Raji (cell line): ENCODE data around the gene COMP.
A peak's percentile ranks its signal among the peaks of the same experiment; 100 is the strongest.

Source experiments
- POLR2A ChIP-seq: IDR thresholded peaks from 2 replicates; pipeline ENCODE4 v1.6.1; 2011; ENCODE audit warnings: low read depth, low read length, control low read depth; ENCODE audit not compliant: insufficient read depth

COMP gene

DNA sequence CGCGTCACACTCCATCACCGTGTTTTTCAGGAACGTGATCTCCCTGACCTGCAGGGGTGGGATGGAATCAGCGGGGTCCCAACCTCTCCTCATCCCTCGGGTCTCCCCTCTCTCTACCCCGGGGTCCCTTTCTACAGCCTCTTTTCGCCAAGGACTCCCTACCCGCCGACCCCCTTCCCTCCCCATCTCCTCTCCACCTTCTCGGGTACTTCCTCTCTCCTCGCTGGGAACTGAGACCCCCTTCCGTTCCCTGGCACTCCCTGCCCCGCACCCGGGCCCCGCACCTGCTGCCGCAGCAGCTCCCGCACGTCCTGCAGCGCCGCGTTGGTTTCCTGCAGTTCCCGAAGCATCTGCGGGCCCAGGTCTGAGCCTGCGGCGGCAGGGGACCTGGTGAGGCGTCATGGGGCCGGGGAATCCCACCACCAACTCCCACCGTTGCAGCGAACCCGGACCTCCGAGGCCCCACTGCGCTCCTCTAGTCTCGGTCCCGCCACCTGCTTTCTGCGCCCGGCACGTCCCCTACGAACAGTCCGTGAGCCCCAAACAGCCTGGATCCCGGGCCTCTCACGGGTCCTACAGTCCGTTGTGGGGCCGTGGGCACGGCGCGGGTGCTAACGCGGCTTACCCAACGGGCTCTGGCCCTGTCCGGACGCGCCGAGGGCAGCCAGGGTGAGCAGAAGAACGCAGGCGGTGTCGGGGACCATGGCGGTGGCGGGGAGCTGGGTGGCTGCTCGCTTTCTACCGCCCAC lies at the start of gene COMP:
TSS of gene COMP (minus strand) at position 740 of the 749 bp plus-strand sequence. CDS start at position 704, 36 bp downstream.
- no peak for TF ChIP-seq POLR2A

DNA sequence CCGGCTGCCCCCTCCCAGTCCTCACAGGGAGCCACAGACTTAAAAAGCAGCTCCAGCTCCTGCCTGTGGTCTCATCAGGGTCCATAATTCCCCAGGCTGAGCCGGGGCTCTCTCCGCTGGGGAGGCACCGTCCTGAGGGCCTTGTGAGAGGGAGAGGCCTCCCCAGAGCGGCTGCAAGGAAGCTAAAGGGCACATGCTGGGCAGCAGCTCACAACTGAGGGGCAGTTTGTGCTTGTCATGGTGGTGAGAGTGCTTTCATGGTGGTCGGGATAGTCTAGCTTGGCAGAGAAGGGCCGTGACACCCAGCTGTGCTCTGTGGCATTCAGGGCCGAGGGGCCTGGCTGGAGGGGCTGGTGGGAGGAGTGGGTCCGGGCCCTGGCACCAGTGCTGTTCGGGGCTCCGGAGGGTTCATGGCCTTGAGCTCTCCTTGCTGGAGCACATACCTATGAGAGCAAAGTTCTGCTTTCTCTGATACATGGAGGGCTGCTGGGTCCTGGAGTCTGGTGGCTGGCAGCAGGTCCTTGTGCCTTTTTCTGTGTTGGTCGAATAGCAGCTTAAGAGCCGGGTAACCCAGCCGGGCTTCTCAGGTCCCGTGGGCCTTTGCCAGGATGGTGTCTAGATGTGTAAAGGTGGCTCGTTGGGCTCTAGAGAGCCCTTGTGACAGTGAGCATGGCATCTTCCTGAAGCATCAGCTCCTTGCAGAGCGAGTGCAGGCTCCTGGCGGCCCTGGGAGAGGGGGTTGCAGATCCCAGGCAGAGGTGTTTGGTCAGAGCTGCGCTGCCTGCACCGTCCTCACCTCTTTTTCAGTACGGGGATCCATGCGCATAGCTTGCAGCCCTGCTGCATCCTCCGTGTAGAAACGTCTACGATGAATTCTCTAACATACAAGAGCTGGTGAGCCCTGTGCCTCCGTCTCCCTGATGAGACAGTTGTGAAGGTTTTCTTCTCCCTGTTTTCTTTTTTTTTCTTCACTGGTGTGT lies 49.5 kb upstream of the COMP start:
- TF ChIP-seq POLR2A: no peak

DNA sequence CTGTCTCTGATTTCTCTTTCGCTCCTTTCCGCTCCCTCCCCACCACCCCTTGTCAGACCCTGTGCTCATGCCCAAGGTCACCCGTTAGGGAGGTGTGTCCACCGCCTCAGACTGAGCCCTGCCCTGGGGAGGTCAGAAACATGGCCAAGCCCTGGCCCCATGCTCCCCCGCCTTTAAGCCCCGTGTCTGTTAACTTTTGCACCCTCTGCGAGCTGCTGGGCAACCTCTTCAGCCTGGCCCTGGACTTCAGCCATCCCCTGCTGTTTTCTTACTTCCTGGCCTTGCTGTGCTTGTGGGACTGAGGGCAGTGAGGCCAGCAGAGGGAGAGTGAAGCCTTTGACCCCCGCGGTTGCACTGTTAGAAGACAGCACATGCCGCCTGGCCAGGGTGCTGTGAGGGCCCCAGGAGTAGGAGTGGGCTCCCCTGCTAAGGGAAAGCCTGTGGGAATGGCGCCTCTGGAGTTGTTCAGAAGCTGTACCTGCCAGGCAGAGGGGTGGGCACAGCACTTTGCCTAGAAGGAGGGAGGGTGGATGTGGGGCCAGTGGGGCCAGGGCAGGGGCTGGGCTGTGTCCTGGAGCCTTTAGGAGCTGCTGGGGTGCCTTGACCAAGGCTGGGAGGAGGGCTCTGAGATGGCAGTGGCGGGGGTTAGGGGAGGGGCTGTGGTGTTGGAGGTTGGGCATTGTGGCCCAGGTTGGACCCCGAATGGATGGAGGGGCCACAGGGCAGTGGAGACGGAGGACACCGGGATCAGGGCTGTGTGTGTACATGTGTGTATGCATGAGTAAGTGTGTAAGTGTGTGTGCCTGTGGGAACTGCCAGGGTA lies 48.6 kb upstream of the COMP start:
- no peak for TF ChIP-seq POLR2A

DNA sequence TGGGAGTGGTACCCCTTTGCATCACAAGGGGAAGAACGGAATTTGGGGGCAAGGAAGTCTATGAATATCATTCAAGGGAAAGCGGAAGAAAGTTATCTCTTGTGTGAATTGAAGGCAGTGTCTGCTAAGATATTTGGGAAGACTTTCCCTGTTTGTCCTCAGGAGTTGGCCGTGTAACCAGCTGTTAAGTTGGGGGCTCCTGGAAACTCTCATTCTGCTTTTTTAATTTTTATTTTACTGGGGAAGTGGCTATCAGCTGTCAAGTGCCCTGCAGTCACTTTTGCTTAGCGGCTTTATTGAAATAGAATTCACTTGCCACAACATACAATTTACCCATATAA lies 43.5 kb upstream of the COMP start:
- TF ChIP-seq POLR2A: no peak

DNA sequence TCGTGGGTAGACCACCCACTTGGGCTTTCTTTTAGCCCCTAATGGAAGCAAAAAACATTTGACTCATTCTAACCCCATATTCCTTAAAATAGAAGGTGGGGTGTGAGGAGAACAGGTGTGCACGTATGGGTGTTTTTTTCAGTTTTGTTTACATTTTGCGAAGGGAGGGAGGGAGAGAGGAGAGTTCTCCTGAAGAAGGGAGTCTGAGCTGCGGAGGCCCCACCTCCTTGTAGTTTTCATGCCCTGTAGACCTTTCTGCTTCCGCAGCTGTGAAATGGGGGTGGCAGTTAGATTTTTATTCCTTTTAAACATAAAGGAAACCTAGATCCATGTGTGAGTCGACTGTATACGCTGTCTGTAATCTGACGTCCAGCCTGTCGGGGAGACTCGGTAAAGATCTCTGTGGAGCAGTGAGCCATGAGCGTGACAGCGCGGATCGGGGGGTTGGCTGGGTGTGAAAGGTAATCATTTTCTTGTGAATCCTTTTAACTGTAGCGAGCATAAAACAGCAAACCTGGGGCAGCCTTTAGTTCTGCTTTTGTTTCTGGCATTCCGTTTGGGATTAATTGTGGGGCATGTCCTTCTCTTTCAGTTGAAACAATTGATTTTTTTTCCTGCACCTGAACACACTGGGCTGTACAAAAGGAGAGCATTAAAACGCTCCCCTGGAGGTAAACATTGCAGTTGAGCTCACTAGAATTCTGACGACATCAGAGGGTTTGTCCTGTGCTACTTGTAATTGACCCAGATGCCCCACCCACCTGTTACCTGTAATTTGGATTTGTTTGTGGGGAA lies 42.9 kb upstream of the COMP start:
- TF ChIP-seq POLR2A: no peak

DNA sequence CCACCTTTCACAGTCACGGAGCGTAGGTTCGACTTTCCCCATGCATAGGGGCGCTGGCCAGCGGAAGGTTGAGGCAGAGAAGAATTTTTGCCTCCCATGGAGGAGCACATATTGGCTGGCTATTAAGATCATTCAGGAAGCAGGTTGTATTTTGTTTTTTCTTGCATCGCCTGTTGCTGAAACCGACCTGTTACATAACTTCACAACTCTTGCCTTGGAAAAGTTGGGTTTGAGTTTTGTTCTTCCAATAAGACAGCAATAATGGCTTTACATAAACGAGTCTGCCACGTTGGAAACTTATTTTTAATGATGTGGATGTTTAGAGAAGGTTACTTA lies 42.0 kb upstream of the COMP start:
- no peak for TF ChIP-seq POLR2A

DNA sequence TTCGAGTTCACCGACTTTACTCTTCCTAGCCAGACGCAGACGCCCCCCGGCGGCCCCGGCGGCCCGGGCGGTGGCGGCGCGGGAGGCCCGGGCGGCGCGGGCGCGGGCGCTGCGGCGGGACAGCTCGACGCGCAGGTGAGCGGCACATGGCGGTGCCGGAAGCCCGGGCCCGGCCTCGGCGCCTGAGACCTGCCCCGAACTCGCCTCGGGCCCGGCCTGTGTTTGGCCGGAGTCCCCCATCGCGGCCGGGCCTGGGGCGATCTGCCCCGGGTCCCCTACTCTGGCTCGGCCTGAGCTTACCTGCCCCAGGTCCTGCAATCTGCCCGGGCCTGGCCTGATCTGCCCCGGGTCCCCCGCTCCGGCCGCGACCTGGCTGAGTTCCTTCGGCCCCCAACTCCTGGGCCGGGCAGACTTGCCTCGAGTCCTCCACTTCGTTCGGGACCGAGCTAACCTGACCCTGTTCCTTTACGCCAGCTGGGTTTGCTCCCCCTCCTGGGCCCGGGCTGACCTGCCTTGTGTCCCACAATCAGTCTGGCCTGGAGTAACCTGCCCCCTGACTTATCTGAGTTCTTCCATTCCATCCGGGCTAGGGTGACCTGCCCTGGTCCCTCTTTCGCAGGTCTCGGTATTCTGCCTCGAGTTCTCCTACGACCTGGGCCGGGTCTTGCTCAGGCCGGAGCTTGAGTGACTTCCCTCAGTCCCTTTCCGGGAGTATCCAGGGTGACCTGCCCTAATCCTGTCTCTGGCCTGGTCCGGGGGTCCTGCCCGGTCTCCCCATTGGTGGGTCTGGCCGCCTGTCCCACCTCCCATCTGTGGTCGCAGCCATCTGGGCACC lies 41.4 kb upstream of the COMP start:
- TF ChIP-seq POLR2A: no peak

DNA sequence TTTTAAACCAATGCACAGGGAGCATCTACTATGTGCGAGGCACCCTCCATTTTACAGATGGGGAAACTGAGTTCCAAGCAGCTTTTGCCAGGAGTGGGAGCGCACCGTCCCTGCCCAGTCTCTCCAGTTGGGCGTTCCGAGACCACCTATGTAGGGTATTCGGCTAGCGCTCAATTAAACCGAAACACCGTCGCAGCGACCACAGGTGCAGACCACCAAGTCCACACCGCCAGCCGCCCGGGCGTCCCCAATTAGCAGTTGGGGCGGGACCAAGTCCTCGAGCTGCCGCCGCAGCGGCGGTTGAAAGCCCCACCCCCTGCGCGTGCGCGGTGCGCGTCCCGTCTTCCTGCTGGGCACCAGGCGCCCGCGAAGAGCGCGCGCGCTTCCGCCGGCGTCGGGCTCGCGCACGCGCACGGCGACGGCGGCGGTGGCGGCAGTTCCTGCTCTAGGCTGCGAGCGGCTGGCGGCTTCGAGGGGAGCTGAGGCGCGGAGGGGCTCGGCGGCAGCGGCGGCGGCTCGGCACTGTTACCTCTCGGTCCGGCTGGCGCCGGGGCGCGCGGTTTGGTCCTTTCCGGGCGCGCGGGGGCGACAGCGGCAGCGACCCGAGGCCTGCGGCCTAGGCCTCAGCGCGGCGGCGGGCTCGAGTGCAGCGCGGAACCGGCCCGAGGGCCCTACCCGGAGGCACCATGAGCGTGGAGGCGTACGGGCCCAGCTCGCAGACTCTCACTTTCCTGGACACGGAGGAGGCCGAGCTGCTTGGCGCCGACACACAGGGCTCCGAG lies 40.6 kb upstream of the COMP start, which contains the start of gene UPF1:
TSS of gene UPF1 (plus strand) at position 436 of the 782 bp plus-strand sequence. CDS start at position 687, 251 bp downstream.
- peak; percentile 89 for TF ChIP-seq POLR2A

DNA sequence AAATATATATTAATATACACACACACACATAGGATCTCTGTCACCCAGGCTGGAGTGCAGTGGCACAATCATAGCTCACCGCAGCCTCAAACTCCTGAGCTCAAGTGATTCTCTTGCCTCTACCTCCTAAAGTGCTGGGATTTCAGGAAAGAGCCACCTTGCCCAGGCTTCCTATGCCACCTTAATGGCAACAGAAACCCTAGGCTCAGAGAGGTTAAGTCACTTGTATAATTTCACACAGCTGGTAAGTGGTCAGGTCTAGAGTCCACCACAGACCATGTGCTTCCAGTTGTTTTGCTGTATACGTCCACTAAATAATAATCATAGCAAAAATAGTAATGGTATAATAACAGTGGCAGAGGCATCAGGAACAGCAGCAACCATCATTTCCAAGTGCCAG lies 39.4 kb upstream of the COMP start:
- no peak for TF ChIP-seq POLR2A

DNA sequence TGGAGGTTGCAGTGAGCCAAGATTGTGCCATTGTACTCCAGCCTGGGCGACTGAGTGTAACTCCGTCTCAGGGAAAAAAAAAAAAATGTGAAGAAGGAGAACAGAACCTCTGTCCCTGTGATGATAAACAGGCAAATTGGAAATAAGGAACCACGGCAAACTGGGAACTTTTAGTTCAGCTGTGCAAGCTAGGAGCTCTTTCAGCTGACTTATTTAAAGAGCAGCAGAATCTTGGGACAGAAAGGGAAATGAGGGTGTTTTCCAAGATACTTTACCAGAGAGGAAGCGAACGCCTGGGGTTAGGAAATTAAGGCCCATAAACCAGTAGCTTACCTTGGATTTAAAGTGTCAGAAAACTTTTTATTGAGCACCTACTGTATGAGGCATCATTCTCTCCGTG lies 37.7 kb upstream of the COMP start:
- no peak for TF ChIP-seq POLR2A

DNA sequence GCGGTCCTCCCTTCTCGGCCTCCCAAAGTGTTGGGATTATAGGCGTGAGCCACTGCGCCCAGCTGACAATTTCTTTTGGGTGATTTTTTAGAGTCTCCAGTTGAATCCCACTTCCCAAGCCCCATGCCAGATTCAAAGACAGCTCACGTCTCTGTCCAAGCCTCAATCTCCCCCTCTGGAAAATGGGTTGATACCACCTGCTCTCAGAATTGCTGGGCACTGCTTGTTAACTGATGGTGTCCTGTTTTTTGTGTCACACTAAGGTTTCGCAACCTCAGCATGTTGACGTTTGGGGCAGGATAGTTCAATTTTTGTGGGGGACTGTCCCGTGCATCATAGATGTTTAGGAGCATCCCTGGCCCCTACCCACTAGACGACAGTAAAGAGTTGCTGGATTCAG lies 26.5 kb upstream of the COMP start:
- no peak for TF ChIP-seq POLR2A

DNA sequence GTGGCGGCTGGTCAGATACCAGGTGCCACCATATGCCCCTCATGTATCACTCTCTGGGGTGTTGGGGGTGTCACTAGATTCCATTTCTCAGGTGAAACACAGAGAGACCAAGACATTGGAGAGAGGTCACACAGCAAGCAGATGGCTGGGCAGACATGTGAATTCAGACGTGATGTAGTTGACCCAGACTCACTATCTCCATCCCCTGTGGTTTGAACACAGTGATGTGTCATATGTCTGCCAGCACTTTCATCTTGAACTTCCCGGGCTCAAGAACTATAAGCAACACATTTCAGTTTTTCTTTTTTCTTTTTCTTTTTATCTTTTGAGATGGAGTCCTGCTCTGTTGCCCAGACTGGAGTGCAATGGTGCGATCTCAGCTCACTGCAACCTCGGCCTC lies 24.6 kb upstream of the COMP start:
- TF ChIP-seq POLR2A: no peak

DNA sequence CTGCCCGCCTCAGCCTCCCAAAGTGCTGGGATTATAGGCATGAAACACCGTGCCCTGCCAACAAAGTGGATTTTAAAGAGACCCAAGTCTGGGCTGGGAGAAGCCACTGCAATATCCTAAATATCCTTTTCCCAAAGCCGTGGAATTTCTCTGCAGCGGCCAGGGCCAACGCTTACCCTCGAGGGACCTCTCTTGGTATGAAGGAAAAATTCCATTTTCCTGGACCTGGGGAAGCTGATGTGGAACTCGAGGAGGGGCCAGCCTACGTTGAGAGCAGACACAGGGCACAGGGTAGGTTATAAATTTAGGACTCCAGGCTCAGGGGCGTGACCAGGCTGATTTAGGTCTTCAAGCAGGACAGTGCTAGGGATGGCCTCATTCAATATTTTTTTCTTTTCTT lies 23.0 kb upstream of the COMP start:
- TF ChIP-seq POLR2A: no peak
